ENCODE measurements around the gene HSH2D.
"Not testable (repeated sequence)": the region's sequence is repeated elsewhere in the genome, so short reads cannot be mapped to it uniquely, and the experiment has no call there.

- TF ChIP-seq CTCF (IDR thresholded peaks at IDR 0.05); ZFX (IDR thresholded peaks at IDR 0.05; ENCODE audit: borderline replicate concordance): not testable (repeated sequence)
These were observed 24.2 kb upstream of the HSH2D start for GRCh38 chr19:16119075-16119857.

All from 22Rv1 (cell line).